ENCODE results near the gene AKNAD1. TPM values are rescaled to one million over a fixed set of nuclear protein-coding genes. Genes with fewer than 3 reads are reported as not detected.
A peak's percentile ranks its signal among the peaks of the same experiment; 100 is the strongest.
"Not testable (repeated sequence)": the region's sequence is repeated elsewhere in the genome, so short reads cannot be mapped to it uniquely, and the experiment has no call there.

Gene AKNAD1
- total RNA-seq, 1 donor = 0.86 TPM

DNA sequence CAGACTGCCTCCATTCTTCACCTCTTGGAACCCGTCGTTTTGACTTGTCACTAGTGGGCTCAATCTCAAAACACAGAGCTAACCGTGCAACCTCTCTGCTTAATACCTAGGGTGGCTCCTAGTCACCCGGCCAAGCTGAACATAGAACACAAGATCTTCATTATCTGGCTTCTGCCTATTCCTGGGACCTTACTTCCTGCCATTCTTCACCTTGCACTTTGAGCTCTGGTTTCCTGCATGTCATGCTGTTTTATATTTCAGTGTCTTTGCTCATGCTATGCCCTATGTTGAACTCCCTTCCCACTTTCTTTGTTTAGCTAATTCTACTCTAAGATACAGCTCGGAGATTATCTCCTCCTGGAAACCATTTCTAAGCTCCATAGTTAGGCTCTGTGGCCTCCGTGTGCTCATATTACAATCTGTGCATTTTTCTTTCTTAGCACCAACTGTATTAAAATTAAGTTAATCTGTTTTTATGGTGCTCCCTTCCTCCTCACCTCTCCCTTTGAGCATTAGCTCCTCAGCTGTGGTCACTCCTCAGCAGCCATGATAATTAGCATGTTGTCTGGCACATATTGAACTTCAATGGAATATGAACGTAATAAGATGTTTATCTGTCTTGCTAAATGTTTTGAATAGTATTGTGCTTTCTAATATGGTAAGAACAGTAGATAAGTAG, 33.0 kb upstream of the AKNAD1 start:
- TF ChIP-seq, protein P1, sequence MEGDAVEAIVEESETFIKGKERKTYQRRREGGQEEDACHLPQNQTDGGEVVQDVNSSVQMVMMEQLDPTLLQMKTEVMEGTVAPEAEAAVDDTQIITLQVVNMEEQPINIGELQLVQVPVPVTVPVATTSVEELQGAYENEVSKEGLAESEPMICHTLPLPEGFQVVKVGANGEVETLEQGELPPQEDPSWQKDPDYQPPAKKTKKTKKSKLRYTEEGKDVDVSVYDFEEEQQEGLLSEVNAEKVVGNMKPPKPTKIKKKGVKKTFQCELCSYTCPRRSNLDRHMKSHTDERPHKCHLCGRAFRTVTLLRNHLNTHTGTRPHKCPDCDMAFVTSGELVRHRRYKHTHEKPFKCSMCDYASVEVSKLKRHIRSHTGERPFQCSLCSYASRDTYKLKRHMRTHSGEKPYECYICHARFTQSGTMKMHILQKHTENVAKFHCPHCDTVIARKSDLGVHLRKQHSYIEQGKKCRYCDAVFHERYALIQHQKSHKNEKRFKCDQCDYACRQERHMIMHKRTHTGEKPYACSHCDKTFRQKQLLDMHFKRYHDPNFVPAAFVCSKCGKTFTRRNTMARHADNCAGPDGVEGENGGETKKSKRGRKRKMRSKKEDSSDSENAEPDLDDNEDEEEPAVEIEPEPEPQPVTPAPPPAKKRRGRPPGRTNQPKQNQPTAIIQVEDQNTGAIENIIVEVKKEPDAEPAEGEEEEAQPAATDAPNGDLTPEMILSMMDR (IDR thresholded peaks at IDR 0.05; ENCODE audit: insufficient read depth, low read depth, low read length) = no peak
- DNase-seq (ENCODE audit: low read depth) = no peak
- no peak overlapping the region for H3K4me3 ChIP-seq (ENCODE audit: low read depth, low read length)

GRCh38 chr1:108889006-108889645, 32.2 kb upstream of the AKNAD1 start:
- not testable (repeated sequence) for DNase-seq (ENCODE audit: low read depth); H3K4me3 ChIP-seq (ENCODE audit: low read depth, low read length)

- DNase-seq (ENCODE audit: low read depth) = no peak
- TF ChIP-seq, protein P1 (IDR thresholded peaks at IDR 0.05; ENCODE audit: insufficient read depth, low read depth, low read length) = no peak
- no peak overlapping the region for H3K4me3 ChIP-seq (ENCODE audit: low read depth, low read length)
Measured at GRCh38 chr1:108886292-108886691, 29.4 kb upstream of the AKNAD1 start.

GRCh38 chr1:108884968-108885367, 28.1 kb upstream of the AKNAD1 start:
- TF ChIP-seq, protein P1 (IDR thresholded peaks at IDR 0.05; ENCODE audit: insufficient read depth, low read depth, low read length) = no peak
- no peak for DNase-seq (ENCODE audit: low read depth)
- no peak overlapping the region for H3K4me3 ChIP-seq (ENCODE audit: low read depth, low read length)

DNA sequence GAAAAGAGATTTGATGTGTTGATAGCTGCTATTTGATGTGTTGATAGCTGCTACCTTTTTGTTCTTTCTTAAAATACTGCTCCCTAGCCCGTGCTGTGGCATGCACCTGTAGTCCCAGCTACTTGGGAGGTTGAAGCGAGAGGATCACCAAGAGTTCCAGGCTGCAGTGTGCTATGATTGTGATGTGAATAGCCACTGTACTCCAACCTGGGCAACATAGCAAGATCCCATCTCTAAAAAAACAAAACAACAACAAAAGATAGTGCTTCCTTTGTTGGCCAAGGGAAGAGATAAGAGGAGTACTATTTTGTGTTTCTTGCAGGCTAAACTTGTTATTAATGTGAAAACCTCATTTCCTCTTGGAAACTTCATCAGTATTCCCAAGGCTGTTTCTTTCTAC, 25.9 kb upstream of the AKNAD1 start:
- no peak overlapping the region for H3K4me3 ChIP-seq (ENCODE audit: low read depth, low read length)
- TF ChIP-seq, protein P1 (IDR thresholded peaks at IDR 0.05; ENCODE audit: insufficient read depth, low read depth, low read length) = no peak
- DNase-seq (ENCODE audit: low read depth) = no peak

- peak; percentile 20 for DNase-seq (ENCODE audit: low read depth)
- TF ChIP-seq, protein P1 (IDR thresholded peaks at IDR 0.05; ENCODE audit: insufficient read depth, low read depth, low read length) = no peak
- H3K4me3 ChIP-seq (ENCODE audit: low read depth, low read length) = no peak overlapping the region
Measured at GRCh38 chr1:108881369-108881768, 24.5 kb upstream of the AKNAD1 start.

DNA sequence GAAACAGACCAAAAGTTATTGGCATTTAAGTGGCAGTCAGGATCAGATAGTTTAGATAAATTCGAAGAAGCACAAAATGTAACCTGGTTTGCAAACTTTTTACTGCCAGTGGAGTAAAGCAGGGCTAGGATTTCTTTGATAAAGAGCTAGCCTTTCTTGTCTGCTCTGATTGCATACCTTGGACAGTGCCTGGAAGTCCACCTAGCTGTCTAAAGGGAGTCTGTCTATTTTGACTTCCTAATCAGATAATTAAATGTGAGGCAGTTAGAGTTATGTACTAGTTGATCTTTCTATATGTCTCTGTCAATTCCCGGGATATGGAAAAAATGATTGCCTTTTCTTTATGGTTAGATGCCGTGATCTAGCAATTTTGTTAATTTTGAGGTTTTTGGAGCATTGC, 24.0 kb upstream of the AKNAD1 start:
- DNase-seq (ENCODE audit: low read depth) = peak; percentile 15
- TF ChIP-seq, protein P1 (IDR thresholded peaks at IDR 0.05; ENCODE audit: insufficient read depth, low read depth, low read length) = no peak
- no peak overlapping the region for H3K4me3 ChIP-seq (ENCODE audit: low read depth, low read length)
